GM19238 (cell line): ENCODE data around the gene CCDC85C.

Source experiments
- DNase-seq: peaks from one replicate; pipeline ENCODE4 v3.0.0; 2011; ENCODE audit warnings: low spot score; ENCODE audit not compliant: insufficient read length

Gene CCDC85C

GRCh38 chr14:99590746-99591555, 13.1 kb downstream of the CCDC85C start:
- no peak for DNase-seq

GRCh38 chr14:99589651-99590530, 14.1 kb downstream of the CCDC85C start:
- no peak for DNase-seq

GRCh38 chr14:99589031-99589441, 15.0 kb downstream of the CCDC85C start:
- no peak for DNase-seq

GRCh38 chr14:99587460-99588278, 16.3 kb downstream of the CCDC85C start:
- no peak for DNase-seq

GRCh38 chr14:99586761-99587459, 17.1 kb downstream of the CCDC85C start:
- no peak for DNase-seq

GRCh38 chr14:99586054-99586760, 17.8 kb downstream of the CCDC85C start:
- DNase-seq: no peak

- DNase-seq: no peak
Observed at GRCh38 chr14:99584823-99585222, 19.2 kb downstream of the CCDC85C start.

GRCh38 chr14:99581938-99582337, 22.1 kb downstream of the CCDC85C start:
- DNase-seq: no peak

- no peak for DNase-seq
Observed at GRCh38 chr14:99581374-99581773, 22.6 kb downstream of the CCDC85C start.

- DNase-seq: no peak
Observed at GRCh38 chr14:99579903-99580571, 24.0 kb downstream of the CCDC85C start.

- no peak for DNase-seq
Observed at GRCh38 chr14:99579120-99579836, 24.7 kb downstream of the CCDC85C start.

- DNase-seq: no peak
Observed at GRCh38 chr14:99578541-99579101, 25.4 kb downstream of the CCDC85C start.

GRCh38 chr14:99576761-99577705, 27.0 kb downstream of the CCDC85C start:
- DNase-seq: no peak

GRCh38 chr14:99576304-99576703, 27.7 kb downstream of the CCDC85C start:
- no peak for DNase-seq

GRCh38 chr14:99575043-99576023, 28.7 kb downstream of the CCDC85C start:
- no peak for DNase-seq

- DNase-seq: no peak
Observed at GRCh38 chr14:99574099-99574880, 29.7 kb downstream of the CCDC85C start.
